ENCODE measurements around the gene TYRP1.
A peak's percentile ranks its signal among the peaks of the same experiment; 100 is the strongest.

TYRP1 gene

DNA sequence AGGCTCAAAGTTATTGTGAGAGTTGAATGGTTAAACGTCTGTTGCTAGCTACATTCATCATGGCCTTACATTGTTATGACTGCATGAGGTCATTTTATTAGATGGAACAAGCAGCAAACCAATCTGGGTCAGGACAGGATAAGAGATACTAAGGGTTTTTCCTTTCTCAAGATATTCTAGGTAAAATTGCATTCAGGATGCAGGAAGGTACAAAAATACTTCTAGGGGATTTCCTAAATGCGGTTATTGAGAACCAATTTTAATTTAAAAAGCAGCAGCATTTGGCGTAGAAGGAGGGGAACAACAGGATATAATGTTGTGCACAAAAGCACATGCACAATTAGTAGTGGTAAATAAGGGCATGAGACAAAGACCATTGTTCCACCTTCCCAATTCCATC is 42.5 kb downstream of the TYRP1 start:
- no peak for DNase-seq (ENCODE audit: low read depth)

GRCh38 chr9:12737871-12738270 is 44.7 kb downstream of the TYRP1 start:
- DNase-seq (ENCODE audit: low read depth): no peak

DNA sequence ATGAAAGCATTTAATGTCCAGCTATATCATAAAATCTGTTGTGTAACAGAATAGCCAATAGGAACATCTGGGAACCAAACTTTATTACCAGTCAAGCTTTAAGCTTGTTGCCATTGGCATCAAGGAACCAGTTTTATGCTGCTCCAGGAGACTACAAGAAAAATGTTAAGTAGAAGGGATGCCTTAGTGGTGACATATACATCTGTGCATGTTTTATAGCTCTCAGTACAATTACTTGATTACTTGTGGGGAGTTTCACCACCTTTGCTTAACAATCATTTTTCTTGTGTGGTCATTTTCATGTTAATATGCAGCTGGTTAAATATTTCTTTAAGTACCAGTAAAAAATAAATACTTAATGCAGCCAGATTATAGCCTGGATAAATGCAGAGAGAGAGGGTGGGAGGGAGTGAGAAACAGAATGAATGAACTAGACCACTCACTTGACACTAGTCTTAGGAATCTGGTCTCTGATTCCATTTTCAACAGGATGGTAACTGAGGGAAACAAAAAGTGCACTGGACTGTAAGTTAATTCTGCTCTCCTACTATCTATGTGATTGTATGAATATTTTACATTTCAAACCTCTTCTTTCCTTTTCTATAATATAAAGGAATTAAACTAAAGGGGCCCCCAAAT is 45.9 kb downstream of the TYRP1 start:
- no peak for DNase-seq (ENCODE audit: low read depth)

DNA sequence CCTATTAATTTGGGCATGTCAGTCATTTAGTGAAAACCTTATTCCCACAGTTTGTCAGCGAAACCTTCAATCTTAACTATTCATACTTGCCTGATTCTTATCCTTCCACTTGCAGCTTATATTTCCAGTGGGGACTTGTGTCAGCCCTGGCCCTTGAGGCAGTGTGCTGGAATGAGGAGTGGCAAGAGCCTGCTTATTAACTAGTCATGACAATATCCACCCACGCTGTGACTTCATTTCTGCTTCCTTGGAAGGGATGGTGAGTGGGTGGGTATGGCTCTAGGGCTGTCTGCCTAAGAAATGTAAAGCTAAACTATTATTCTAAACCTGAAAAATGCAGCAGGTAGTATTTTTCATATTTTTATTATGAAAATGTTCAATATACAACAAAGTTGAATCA is 47.7 kb downstream of the TYRP1 start:
- DNase-seq (ENCODE audit: low read depth): no peak

GRCh38 chr9:12748016-12748415 is 54.8 kb downstream of the TYRP1 start:
- DNase-seq (ENCODE audit: low read depth): peak; percentile 79

GRCh38 chr9:12748954-12749353 is 55.8 kb downstream of the TYRP1 start:
- no peak for DNase-seq (ENCODE audit: low read depth)

GRCh38 chr9:12753931-12754330 is 60.7 kb downstream of the TYRP1 start:
- DNase-seq (ENCODE audit: low read depth): no peak

DNA sequence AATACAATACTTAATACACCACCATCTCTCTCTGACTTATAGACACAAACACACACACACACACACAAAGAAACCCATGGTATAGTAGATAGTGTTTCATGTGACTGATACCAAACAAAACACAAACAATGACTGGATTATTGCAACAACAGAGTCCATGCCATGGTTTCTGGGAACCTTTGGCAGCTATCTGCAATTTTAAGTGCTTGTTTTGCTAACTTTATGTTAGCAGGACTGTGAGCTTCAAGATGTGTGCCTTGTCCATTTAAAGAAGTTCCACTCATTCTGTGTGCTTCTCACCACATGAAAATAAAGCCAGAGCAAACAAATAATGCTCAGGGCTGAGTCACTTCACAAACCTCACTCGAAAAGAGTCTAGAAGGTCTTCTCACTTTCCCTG is 66.6 kb downstream of the TYRP1 start:
- peak; percentile 67 for DNase-seq (ENCODE audit: low read depth)
